ENCODE data around the gene GSK3B.
"Not testable (repeated sequence)": the region's sequence is repeated elsewhere in the genome, so short reads cannot be mapped to it uniquely, and the experiment has no call there.

Gene GSK3B

DNA sequence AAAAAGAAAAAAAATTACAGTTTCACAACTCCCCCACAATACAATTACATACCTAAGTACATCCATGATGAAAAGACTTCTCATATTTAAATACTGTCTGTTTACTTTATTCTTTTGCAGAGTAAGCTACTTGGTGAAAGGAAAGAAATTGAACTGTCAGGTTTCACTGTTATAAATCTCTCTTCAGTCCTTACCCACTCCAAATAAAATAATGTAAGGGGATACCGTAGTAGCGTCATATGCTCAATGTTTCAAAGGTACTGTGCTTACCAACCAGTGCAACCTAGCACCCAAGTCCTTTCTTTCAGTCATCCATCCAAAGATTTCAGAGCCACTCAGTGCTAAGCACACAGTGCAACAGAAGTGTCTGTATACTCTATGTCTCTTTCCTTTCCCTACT, 13.4 kb downstream of the GSK3B start:
- no peak overlapping the region for H3K27ac Mint-ChIP-seq
- H3K4me3 Mint-ChIP-seq: no peak overlapping the region
- DNase-seq: no peak
- H3K4me1 Mint-ChIP-seq: peaks cover 65% of the 10 kb centered on the region
- no peak for ATAC-seq
- no peaks in the 10 kb centered on the region for H3K9me3 Mint-ChIP-seq
- H3K27me3 Mint-ChIP-seq: no peaks in the 10 kb centered on the region

DNA sequence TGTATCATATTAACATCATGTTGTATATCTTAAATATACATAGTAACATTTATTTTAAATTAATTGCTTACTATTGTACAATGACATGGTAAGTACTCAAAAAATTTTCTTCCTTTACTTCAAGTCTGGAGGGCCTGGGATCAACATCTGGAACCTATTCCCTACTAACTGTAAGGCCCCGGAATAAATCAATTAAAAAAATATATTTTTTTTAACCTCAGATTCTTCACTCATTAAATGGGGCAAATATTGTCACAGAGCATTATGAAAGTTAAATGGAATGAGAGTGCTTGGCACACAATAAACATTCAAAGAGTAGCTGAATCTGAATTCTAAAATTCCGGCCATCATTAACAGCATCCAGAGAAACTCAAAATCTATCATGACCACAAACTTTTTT, 16.5 kb downstream of the GSK3B start:
- H3K4me1 Mint-ChIP-seq: peaks cover 77% of the 10 kb centered on the region
- no peak overlapping the region for H3K4me3 Mint-ChIP-seq
- ATAC-seq: no peak
- H3K27me3 Mint-ChIP-seq: no peaks in the 10 kb centered on the region
- no peaks in the 10 kb centered on the region for H3K9me3 Mint-ChIP-seq
- H3K27ac Mint-ChIP-seq: no peak overlapping the region
- no peak for DNase-seq

DNA sequence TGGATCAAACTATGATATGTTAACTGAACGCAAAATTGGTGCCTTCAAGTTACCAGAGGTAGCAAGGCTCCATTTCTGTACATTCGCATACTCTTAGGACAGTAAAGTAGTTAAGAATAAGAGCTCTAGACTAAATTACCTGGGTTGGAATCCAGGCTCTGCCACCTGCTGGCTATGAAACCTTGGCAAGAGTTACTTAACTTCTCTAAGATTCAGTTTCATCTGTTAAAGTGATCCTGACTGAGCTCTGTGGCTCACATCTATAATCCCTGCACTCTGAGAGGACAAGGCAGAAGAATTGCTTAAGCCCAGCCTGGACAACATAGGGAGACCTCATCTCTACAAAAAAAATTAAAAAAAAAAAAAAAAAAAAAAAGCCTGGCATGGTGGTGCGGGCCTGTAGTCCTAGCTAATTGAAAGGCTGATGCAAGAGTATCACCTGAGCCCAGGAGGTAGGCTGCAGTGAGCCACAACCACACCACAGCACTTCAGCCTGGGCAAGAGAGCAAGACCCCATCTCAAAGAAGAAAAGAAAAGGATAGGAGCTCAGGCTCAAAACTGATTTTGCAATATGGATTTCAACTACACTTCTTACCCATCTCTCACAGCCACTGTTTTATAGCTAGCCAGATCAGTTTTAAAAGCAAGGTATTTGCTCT, 21.3 kb downstream of the GSK3B start:
- H3K27me3 Mint-ChIP-seq: no peaks in the 10 kb centered on the region
- no peak overlapping the region for H3K27ac Mint-ChIP-seq
- H3K9me3 Mint-ChIP-seq: no peaks in the 10 kb centered on the region
- DNase-seq: no peak
- no peak overlapping the region for H3K4me3 Mint-ChIP-seq
- H3K4me1 Mint-ChIP-seq: peaks cover 55% of the 10 kb centered on the region
- no peak for ATAC-seq

DNA sequence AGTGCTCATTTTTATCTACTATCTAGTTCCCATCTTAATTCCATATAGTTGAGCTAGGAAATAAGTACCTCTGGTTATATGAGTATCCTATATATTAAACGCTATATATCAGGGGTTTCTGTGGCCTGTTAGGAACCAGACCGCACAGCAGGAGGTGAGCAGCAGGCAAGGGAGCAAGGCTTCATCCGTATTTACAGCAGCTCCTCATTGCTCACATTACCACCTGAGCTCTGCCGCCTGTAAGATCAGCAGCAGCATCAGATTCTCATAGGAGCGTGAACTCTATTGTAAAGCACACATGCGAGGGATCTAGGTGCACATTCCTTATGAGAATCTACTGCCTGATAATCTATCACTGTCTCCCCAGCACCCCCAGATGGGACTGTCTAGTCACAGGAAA, 23.0 kb downstream of the GSK3B start:
- no peak for ATAC-seq
- Mint-ChIP-seq H3K4me1 (peaks cover 58% of the 10 kb centered on the region), H3K27ac (peak overlapping the region in 1 of 2 donors; percentile 29)

DNA sequence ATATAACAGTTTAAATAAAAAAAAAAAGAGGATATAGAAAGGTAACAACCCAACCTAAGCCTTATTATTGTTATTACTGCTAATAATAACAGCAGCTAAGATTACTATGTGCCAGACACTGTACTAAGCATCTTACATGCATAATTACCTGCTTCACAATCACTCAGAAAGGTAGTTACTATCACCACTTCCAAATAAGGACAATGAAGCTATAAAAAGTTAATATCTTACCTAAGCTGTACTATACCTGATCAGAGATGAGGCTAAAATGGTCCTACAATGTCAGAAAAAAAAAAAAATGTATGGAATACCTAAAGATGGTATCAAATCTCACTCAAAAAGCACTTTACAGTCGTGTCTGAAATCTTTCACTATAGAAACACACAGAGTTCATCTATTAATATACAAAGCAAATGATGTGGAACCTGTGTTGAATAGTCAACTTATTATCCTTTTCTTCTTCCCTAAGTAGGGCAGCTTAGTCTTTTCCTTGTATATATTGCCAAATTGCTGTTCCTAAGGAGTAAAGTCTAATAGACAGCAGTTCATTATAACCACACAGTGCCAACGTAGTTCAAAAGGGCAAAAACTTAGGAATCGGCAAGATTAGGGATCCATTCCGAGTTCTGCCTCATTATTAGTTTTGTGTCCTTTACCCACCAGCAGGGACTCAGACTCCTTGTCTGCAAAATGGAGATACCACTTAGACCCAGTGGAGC, 23.8 kb downstream of the GSK3B start:
- peaks cover 0 to 2% of the 10 kb centered on the region in 2 donors for H3K9me3 Mint-ChIP-seq
- DNase-seq: no peak
- no peak overlapping the region for H3K27ac Mint-ChIP-seq
- H3K4me1 Mint-ChIP-seq: peaks cover 50% of the 10 kb centered on the region
- ATAC-seq: no peak
- no peaks in the 10 kb centered on the region for H3K27me3 Mint-ChIP-seq
- no peak overlapping the region for H3K4me3 Mint-ChIP-seq

More for the DNA sequence above, 23.0 kb downstream of the GSK3B start:
- DNase-seq: no peak
- H3K27me3 Mint-ChIP-seq: no peaks in the 10 kb centered on the region
- no peaks in the 10 kb centered on the region for H3K9me3 Mint-ChIP-seq
- no peak overlapping the region for H3K4me3 Mint-ChIP-seq

DNA sequence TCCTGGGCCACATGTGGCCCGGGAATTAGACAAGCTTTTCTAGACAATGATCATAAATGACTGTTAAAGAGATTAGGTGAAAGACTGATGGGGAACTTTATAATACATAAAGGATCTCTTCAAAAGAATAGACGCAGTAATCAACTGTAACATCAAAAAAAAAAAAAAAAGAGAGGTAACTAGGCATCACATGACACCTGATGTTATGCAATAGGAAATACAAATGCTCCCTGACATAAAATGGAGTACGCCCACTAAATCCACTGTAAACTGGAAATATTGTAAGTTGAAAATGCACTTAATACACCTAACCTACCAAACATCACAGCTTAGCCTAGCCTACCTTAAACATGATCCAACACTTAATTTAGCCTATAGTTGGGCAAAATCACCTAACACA, 27.2 kb downstream of the GSK3B start:
- peaks cover 32% of the 10 kb centered on the region for H3K4me1 Mint-ChIP-seq

DNA sequence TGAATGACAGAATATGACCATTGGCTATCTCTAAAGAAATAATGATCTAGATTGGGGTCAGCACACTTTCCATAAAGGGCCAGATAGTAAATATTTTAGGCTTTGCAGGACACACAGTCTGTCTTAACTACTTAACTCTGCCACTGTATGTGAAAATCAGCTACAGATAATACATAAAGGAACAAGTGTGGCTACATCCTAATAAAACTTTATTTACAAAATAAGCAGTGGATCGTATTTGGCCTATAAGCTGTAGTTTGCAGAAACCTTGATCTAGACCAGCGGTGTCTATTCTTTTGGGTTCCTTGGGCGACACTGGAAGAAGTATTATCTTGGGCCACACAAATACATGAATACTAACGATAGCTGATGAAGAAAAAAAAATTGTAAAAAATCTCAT, 27.6 kb downstream of the GSK3B start:
- no peaks in the 10 kb centered on the region for H3K27me3 Mint-ChIP-seq
- ATAC-seq (no peak), DNase-seq (no peak)
- H3K27ac Mint-ChIP-seq: no peak overlapping the region
- H3K9me3 Mint-ChIP-seq: peaks cover 5 to 7% of the 10 kb centered on the region in 2 donors
- H3K4me3 Mint-ChIP-seq: no peak overlapping the region
- H3K4me1 Mint-ChIP-seq: peaks cover 28% of the 10 kb centered on the region

More for the DNA sequence above, 27.2 kb downstream of the GSK3B start:
- no peak overlapping the region for H3K4me3 Mint-ChIP-seq
- H3K27ac Mint-ChIP-seq: no peak overlapping the region
- DNase-seq: no peak
- peaks cover 5 to 7% of the 10 kb centered on the region in 2 donors for H3K9me3 Mint-ChIP-seq
- ATAC-seq: no peak
- H3K27me3 Mint-ChIP-seq: no peaks in the 10 kb centered on the region

DNA sequence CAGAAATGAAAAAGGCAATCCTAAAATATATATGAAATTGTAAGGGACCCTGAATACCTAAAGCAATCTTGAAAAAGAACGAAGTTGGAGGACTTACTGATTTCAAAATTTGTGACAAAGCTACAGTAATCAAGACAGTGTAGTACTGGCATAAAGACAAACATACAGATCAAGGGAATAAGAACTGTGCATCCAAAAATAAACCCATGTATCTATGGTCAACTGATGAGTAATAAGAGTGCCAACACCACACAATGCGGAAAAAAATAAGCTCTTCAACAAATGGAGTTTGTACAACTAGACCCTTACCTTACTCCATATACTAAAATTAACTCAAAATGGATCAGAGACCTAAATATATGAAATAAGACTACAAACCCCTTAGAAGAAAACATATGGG, 29.6 kb downstream of the GSK3B start:
- H3K9me3 Mint-ChIP-seq: peaks cover 5 to 7% of the 10 kb centered on the region in 2 donors
- H3K27ac Mint-ChIP-seq: no peak overlapping the region
- H3K4me1 Mint-ChIP-seq: peaks cover 27% of the 10 kb centered on the region
- H3K4me3 Mint-ChIP-seq: no peak overlapping the region
- no peak for DNase-seq
- ATAC-seq: no peak
- H3K27me3 Mint-ChIP-seq: no peaks in the 10 kb centered on the region

DNA sequence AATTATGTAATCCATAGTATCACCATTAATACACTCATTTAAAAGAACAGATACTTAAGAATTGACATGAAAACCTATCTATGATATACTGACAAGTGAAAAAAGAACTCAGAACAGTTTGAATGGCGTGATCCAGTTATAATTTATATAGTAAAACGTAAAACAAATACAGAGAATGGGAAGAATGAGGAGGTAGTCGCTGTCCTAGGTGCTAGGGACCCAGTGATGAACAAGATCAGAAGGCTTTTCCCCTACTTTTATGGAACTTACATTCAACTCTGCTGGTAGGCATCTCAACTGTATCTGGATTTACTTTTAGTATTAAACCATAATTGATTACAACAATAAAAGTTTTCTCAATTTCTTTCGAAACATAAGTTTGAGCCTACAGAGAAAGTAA, 31.8 kb downstream of the GSK3B start:
- Mint-ChIP-seq H3K4me3 (no peak overlapping the region), H3K27ac (no peak overlapping the region)

DNA sequence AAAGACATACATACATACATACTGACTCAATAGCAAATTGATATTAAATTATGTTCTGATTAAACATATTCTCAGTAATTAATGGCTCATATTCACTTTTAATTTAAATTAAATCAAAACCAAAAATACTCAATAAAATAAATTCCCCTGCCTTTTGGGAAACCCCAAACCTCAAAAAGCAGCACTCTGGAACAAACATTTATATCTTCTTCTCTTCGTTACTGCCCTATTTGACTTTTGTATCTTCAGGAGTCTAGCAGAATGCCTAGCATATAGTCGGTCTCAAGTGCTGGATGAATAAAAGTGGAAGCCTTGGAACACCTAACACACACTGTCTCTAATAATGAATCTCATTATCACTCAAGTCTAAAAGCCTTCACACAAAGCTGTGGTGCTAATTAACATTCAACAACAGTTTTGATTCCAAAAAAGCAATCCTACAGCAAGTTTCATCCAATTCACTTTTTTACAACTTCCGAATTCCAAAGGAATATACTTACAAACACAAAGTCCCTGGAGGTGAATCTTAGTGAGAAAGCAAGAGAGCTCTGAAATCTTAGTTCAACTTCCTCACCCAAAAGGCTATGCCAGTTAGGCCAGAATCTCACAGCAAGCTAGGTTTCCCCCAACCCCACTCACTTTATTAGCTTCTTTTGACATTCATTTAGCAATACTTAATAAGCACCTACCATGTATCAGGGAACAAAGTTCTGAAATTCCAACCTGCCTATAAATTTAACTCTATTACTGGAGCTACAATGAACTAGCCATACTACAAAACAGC, 35.0 kb downstream of the GSK3B start:
- no peak overlapping the region for H3K4me3 Mint-ChIP-seq
- no peak for ATAC-seq
- peaks cover 26% of the 10 kb centered on the region for H3K4me1 Mint-ChIP-seq
- no peaks in the 10 kb centered on the region for H3K27me3 Mint-ChIP-seq
- no peak overlapping the region for H3K27ac Mint-ChIP-seq
- no peak for DNase-seq
- H3K9me3 Mint-ChIP-seq: peaks cover 6 to 8% of the 10 kb centered on the region in 2 donors

More for the DNA sequence above, 31.8 kb downstream of the GSK3B start:
- peaks cover 5 to 7% of the 10 kb centered on the region in 2 donors for H3K9me3 Mint-ChIP-seq
- ATAC-seq: no peak
- DNase-seq: no peak
- peaks cover 31% of the 10 kb centered on the region for H3K4me1 Mint-ChIP-seq
- H3K27me3 Mint-ChIP-seq: no peaks in the 10 kb centered on the region

DNA sequence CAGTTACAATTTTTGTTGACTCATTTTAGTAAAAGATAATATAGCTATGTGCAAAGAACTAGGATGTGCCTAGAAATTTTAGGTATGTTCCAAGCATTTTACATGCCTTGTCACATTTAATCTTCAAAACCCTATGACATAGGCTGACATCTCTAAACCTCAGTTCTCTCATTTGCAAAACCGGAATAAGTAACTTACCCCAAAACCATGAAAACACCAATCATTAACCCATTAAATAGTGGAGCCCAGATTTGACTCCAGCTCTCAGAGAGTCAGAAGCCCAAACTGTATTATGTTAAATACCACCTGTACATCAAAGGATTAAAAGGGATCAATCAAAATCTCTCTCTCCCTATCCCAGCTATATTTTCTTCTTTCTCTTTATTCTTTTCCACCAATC, 36.6 kb downstream of the GSK3B start:
- Mint-ChIP-seq H3K27ac (no peak overlapping the region), H3K4me3 (no peak overlapping the region), H3K4me1 (peaks cover 38% of the 10 kb centered on the region), H3K9me3 (peaks cover 8 to 12% of the 10 kb centered on the region in 2 donors), H3K27me3 (no peaks in the 10 kb centered on the region)
- DNase-seq (no peak), ATAC-seq (no peak)

DNA sequence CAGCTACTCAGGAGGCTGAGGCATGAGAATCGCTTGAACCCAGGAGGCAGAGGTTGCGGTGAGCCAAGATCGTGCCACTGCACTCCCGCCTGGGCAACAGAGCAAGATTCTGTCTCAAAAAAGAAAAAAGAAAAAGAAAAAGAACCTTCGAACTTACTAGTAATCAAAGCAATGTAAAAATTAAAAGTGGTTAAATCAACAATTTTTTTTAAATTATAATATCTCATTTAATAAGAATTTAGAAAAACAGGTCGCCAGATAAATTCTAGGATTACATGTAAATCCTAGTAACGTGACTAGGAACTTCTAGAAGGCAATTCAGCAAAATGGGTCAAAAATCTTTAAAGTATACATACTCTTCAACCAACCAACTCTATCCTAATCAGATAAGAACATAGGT, 37.2 kb downstream of the GSK3B start:
- H3K4me1 Mint-ChIP-seq: peaks cover 44% of the 10 kb centered on the region

DNA sequence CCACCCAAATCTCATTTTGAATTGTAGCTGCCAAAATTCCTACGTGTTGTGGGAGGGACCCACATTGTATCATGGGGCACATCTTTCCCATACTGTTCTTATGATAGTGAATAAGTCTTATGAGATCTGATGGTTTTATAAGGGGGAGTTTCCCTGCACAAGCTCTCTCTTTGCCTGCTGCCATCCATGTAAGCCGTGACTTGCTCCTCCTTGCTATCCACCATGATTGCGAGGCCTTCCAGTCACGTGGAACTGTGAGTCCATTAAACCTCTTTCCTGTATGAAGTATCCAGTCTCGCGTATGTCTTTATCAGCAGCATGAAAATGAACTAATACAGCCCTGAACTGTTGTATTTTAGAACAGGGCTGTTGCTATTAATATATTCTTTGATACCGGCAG, 40.6 kb downstream of the GSK3B start:
- not testable (repeated sequence) for ATAC-seq, H3K27me3 Mint-ChIP-seq, H3K4me3 Mint-ChIP-seq, H3K27ac Mint-ChIP-seq, DNase-seq
- Mint-ChIP-seq H3K4me1 (peaks cover 56% of the 10 kb centered on the region), H3K9me3 (peaks cover 8 to 12% of the 10 kb centered on the region in 2 donors)

More for the DNA sequence above, 37.2 kb downstream of the GSK3B start:
- Mint-ChIP-seq H3K4me3 (no peak overlapping the region), H3K27ac (no peak overlapping the region), H3K27me3 (no peaks in the 10 kb centered on the region), H3K9me3 (peaks cover 8 to 12% of the 10 kb centered on the region in 2 donors)
- no peak for DNase-seq
- no peak for ATAC-seq

DNA sequence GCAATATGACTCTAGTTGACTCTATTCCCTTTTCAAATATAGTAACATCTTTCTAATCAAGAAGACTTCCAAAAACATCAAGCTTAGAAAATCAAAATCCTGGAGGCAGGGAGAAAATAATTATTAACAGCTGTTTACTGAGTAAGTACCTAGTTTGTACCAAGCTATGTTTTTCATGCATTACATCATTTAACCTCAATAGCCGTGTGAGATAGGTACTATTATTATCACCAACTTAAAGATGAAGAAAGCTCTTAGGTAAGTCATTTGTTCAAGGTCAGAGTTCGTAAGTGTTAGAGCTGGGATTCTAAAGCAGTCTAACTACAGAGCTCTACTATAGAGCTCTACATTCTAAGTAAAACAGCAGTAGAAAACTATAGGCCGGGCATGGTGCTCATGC, 41.6 kb downstream of the GSK3B start:
- H3K9me3 Mint-ChIP-seq: peaks cover 8 to 12% of the 10 kb centered on the region in 2 donors
- no peaks in the 10 kb centered on the region for H3K27me3 Mint-ChIP-seq
- H3K27ac Mint-ChIP-seq: no peak overlapping the region
- H3K4me3 Mint-ChIP-seq: peak overlapping the region; percentile 5 to 8
- DNase-seq: no peak
- H3K4me1 Mint-ChIP-seq: peaks cover 59% of the 10 kb centered on the region
- peak; percentile 43 for ATAC-seq

DNA sequence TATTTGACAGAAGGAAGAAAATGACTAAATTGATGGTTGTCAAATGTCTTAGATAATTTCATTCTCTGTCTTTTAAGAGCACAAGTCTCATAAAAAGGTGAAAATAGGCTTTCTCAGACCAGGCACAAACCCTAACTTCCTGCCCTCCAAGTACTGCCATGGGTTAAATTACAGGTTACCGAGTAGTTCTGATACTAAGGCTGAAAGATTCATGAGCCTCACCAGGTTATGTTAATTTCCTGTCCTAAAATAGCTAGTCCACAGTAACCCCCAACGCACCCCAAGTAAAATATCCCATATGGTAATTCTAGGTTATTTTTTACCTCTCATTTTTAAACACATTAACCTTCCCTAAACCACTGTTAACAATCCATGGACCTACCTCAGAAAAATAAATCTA, 42.0 kb downstream of the GSK3B start:
- Mint-ChIP-seq H3K27ac (no peak overlapping the region), H3K4me1 (peaks cover 59% of the 10 kb centered on the region), H3K9me3 (peaks cover 8 to 12% of the 10 kb centered on the region in 2 donors), H3K4me3 (peak overlapping the region; percentile 5 to 8), H3K27me3 (no peaks in the 10 kb centered on the region)
- DNase-seq (no peak), ATAC-seq (peak; percentile 85)

DNA sequence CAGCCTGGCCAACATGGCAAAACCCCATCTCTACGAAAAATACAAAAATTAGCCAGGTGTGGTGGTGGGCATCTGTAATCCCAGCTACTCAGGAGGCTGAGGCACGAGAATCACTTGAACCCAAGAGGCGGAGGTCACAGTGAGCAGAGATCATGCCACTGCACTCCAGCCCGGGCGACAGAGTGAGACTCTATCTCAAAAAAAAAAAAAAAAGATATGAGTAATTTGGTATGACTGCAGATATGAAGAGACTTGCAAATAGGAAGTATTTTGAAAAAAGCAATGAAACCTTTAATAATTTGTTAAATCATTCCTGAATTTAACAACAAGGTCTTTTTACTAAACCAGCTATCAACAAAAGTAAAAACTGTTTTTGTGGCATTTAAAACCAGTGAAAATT, 42.7 kb downstream of the GSK3B start:
- ATAC-seq, H3K27me3 Mint-ChIP-seq, DNase-seq, H3K27ac Mint-ChIP-seq: not testable (repeated sequence)
- Mint-ChIP-seq H3K4me1 (peaks cover 59% of the 10 kb centered on the region), H3K9me3 (peaks cover 8 to 12% of the 10 kb centered on the region in 2 donors), H3K4me3 (peak overlapping the region in 1 of 2 donors; percentile 11)

Data from stimulated activated naive CD8-positive, alpha-beta T cell treated with anti-CD3 and anti-CD28 coated beads, Interleukin-15, amount 100 ng/mL, for 72 hours (primary cell).